Measurements from ENCODE around the gene TBC1D21.

- TF ChIP-seq CTCF (IDR thresholded peaks at IDR 0.05 in 4 of 5, conservative IDR thresholded peaks at IDR 0.05 in 1 of 5): no peak
- no peak for TF ChIP-seq POLR2A (IDR thresholded peaks at IDR 0.05)
Measured at GRCh38 chr15:73901126-73901810, 27.9 kb downstream of the TBC1D21 start.

All from gastrocnemius medialis (tissue), 4 donors.